ENCODE results near the gene NEBL.

DNA sequence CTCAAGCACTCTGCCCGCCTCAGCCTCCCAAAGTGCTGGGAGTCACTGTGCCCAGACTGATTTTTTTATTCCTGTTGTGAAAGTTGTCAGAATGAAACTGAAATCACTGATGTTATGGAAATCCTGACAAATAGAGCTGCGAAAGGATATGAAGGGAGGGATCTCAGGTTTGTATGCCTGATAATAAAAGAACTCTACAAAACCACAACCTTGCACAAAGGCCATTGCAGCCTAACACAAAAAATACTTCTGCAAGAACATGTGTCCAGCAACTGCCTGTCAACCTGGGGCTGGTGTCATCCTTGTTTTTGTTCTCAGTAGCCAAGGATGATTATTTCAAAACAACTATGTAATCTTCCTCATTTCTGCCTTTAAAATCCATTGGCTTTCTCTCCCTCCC, 126.1 kb downstream of the NEBL start:
- TF ChIP-seq ZNF331 (CRISPR knock-in tag; IDR thresholded peaks at IDR 0.05; ENCODE audit: low read depth) (no peak), POLR2AphosphoS5 (IDR thresholded peaks at IDR 0.05; ENCODE audit: low read depth) (no peak), EZH2 (IDR thresholded peaks at IDR 0.05; ENCODE audit: low read depth, unreplicated experiment) (no peak), CREB1 (CRISPR knock-in tag; IDR thresholded peaks at IDR 0.05; ENCODE audit: low read depth) (no peak), NANOG (IDR thresholded peaks at IDR 0.05; ENCODE audit: borderline replicate concordance) (no peak), EZH2phosphoT487 (IDR thresholded peaks at IDR 0.05; ENCODE audit: unreplicated experiment) (no peak), STAT1 (IDR thresholded peaks at IDR 0.05; ENCODE audit: unreplicated experiment) (no peak), REST (IDR thresholded peaks at IDR 0.05; ENCODE audit: unreplicated experiment) (no peak), ZNF462 (CRISPR knock-in tag; IDR thresholded peaks at IDR 0.05) (no peak)
- TF ChIP-seq, protein P1, sequence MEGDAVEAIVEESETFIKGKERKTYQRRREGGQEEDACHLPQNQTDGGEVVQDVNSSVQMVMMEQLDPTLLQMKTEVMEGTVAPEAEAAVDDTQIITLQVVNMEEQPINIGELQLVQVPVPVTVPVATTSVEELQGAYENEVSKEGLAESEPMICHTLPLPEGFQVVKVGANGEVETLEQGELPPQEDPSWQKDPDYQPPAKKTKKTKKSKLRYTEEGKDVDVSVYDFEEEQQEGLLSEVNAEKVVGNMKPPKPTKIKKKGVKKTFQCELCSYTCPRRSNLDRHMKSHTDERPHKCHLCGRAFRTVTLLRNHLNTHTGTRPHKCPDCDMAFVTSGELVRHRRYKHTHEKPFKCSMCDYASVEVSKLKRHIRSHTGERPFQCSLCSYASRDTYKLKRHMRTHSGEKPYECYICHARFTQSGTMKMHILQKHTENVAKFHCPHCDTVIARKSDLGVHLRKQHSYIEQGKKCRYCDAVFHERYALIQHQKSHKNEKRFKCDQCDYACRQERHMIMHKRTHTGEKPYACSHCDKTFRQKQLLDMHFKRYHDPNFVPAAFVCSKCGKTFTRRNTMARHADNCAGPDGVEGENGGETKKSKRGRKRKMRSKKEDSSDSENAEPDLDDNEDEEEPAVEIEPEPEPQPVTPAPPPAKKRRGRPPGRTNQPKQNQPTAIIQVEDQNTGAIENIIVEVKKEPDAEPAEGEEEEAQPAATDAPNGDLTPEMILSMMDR (conservative IDR thresholded peaks at IDR 0.05; ENCODE audit: low read depth in 2 of 2) = no peak

All from GM23338 (cell line).